HCT116 (cell line): ENCODE measurements around the gene CACNB2. TPM values are rescaled to one million over a fixed set of nuclear protein-coding genes. Genes with fewer than 3 reads are reported as not detected.

ENCODE experiments used
- ATAC-seq: fragments of 200-7000 bp; cut with Tn5 transposase; 2 replicates; pipeline ENCODE4 v1.9.1; 2020; ENCODE audit warnings: mild to moderate bottlenecking, moderate library complexity
- BruUV-seq: library from RNA; stranded (reverse); fragments of 400-500 nt; replicated peaks from 2 replicates; lab custom pipeline; 2021; lab: Mats Ljungman, UMichigan
- CTCF ChIA-PET: fragments of 300-600 bp; sonication (Branson Sonifier 250); formaldehyde crosslinking; loops from one replicate; lab custom pipeline; 2021; ENCODE audit warnings: antibody characterized with exemption; lab: Charles Lee
- POLR2A ChIA-PET: fragments of 300-600, 350-600 bp; sonication (Branson Sonifier 250); formaldehyde crosslinking; loops from one replicate; lab custom pipeline; 2021; ENCODE audit warnings: antibody characterized with exemption; lab: Charles Lee
- RAD21 ChIA-PET, 2 experiments: fragments of 300-600 bp; sonication (Branson Sonifier 250); formaldehyde crosslinking; loops; one replicate each; lab custom pipeline; 2023; ENCODE audit warnings: low total read pairs in 2 of 2; ENCODE audit not compliant: uncharacterized antibody in 2 of 2, unreplicated experiment in 2 of 2, low non-redundant PET in 1 of 2; lab: Charles Lee
- DNase-seq: peaks from one replicate; pipeline ENCODE4 v3.0.0-alpha.2; 2010; ENCODE audit warnings: low read depth, low spot score
- H2AFZ ChIP-seq: fragments of 200-600 bp; shearing (Covaris generic), sonication (generic); 2 replicates; pipeline ENCODE4 v1.6.1; 2017; ENCODE audit warnings: low read depth, mixed run types, mixed read lengths, antibody characterized with exemption, low read length; ENCODE audit not compliant: poor library complexity, severe bottlenecking
- H3K27ac ChIP-seq: 2 replicates; pipeline ENCODE4 v1.5.1; 2012; ENCODE audit warnings: low read depth, low read length
- H3K27me3 ChIP-seq: fragments of 200-600 bp; sonication (generic); 2 replicates; pipeline ENCODE4 v1.6.1; 2016; ENCODE audit warnings: mixed run types, low read length, mixed read lengths; ENCODE audit not compliant: insufficient read depth
- H3K36me3 ChIP-seq, 2 experiments: fragments of 200-500 bp in 1 of 2; fragments of 200-600 bp in 1 of 2; sonication (Bioruptor generic) in 1 of 2; sonication (generic) in 1 of 2; 2 replicates each; pipeline versions ENCODE4 v1.5.1 to v1.6.1; 2014 to 2016; ENCODE audit warnings: low read length in 2 of 2, inconsistent platforms in 1 of 2, mixed read lengths in 1 of 2, mixed run types in 1 of 2; ENCODE audit not compliant: insufficient read depth in 2 of 2, control insufficient read depth in 1 of 2
- H3K4me1 ChIP-seq, 2 experiments: fragments of 200-600 bp in 1 of 2; sonication (generic) in 1 of 2; 2 replicates each; pipeline versions ENCODE4 v1.5.1 to v1.6.1; 2012 to 2017; ENCODE audit warnings: low read length in 2 of 2, inconsistent platforms in 1 of 2, mild to moderate bottlenecking in 1 of 2, mixed read lengths in 1 of 2, mixed run types in 1 of 2, moderate library complexity in 1 of 2; ENCODE audit not compliant: insufficient read depth in 2 of 2, control insufficient read depth in 1 of 2
- H3K4me2 ChIP-seq: fragments of 200-600 bp; sonication (generic); 2 replicates; pipeline ENCODE4 v1.6.1; 2017; ENCODE audit warnings: mixed run types, low read length, mixed read lengths
- H3K4me3 ChIP-seq, 2 experiments: fragments of 200-600 bp in 1 of 2; sonication (generic) in 1 of 2; replicated peaks in 1 of 2; 2 replicates each; pipeline ENCODE4 v1.5.1; 2011 to 2016; ENCODE audit warnings: low read length in 2 of 2, control low read depth in 1 of 2, low read depth in 1 of 2, mild to moderate bottlenecking in 1 of 2, mixed read lengths in 1 of 2, mixed run types in 1 of 2
- H3K79me2 ChIP-seq: fragments of 200-600 bp; sonication (generic); 2 replicates; pipeline ENCODE4 v1.6.1; 2017; ENCODE audit warnings: mild to moderate bottlenecking, mixed run types, low read length, moderate library complexity, mixed read lengths; ENCODE audit not compliant: insufficient read depth
- H3K9ac ChIP-seq: fragments of 200-600 bp; sonication (generic); 2 replicates; pipeline ENCODE4 v1.6.1; 2016; ENCODE audit warnings: low read length, mixed read lengths
- H3K9me2 ChIP-seq: fragments of 200-600 bp; sonication (generic), shearing (Covaris generic); 2 replicates; pipeline ENCODE4 v1.6.1; 2017; ENCODE audit warnings: mixed run types, mild to moderate bottlenecking, moderate library complexity; ENCODE audit not compliant: insufficient read depth
- H3K9me3 ChIP-seq, 2 experiments: fragments of 200-500 bp in 1 of 2; fragments of 200-600 bp in 1 of 2; sonication (Bioruptor generic) in 1 of 2; sonication (generic) in 1 of 2; 2 replicates each; pipeline ENCODE4 v1.6.1; 2014 to 2017; ENCODE audit warnings: low read length in 2 of 2, mixed read lengths in 2 of 2, inconsistent platforms in 1 of 2, low read depth in 1 of 2, mild to moderate bottlenecking in 1 of 2, mixed run types in 1 of 2, moderate library complexity in 1 of 2; ENCODE audit not compliant: control insufficient read depth in 1 of 2, insufficient read depth in 1 of 2
- H4K20me1 ChIP-seq: fragments of 200-600 bp; sonication (generic), shearing (Covaris generic); 2 replicates; pipeline ENCODE4 v1.6.1; 2017; ENCODE audit warnings: mixed run types, mild to moderate bottlenecking, moderate library complexity; ENCODE audit not compliant: insufficient read depth
- CBX3 ChIP-seq: IDR thresholded peaks from 2 replicates; pipeline ENCODE4 v1.6.1; 2012; ENCODE audit warnings: low read depth
- CEBPB ChIP-seq: IDR thresholded peaks from 2 replicates; pipeline ENCODE4 v1.6.1; 2012; ENCODE audit warnings: low read depth
- EGR1 ChIP-seq: IDR thresholded peaks from 2 replicates; pipeline ENCODE4 v1.6.1; 2012; ENCODE audit warnings: low read depth
- ELF1 ChIP-seq: IDR thresholded peaks from 2 replicates; pipeline ENCODE4 v1.6.1; 2012; ENCODE audit warnings: low read depth, borderline replicate concordance
- EZH2 ChIP-seq: fragments of 200-600 bp; sonication (generic); IDR thresholded peaks from 2 replicates; pipeline ENCODE4 v1.6.1; 2017; ENCODE audit warnings: antibody characterized with exemption, mixed run types
- EZH2phosphoT487 ChIP-seq: fragments of 200-600 bp; IDR thresholded peaks from 2 replicates; pipeline ENCODE4 v1.6.1; 2018; ENCODE audit warnings: antibody characterized with exemption, borderline replicate concordance
- FOSL1 ChIP-seq: IDR thresholded peaks from 2 replicates; pipeline ENCODE4 v1.6.1; 2012; ENCODE audit warnings: low read depth
- JUND ChIP-seq: IDR thresholded peaks from 2 replicates; pipeline ENCODE4 v1.6.1; 2012
- MAX ChIP-seq: IDR thresholded peaks from 2 replicates; pipeline ENCODE4 v1.6.1; 2012
- POLR2A ChIP-seq: IDR thresholded peaks from 2 replicates; pipeline ENCODE4 v1.7.0; 2011; ENCODE audit warnings: borderline replicate concordance; ENCODE audit not compliant: insufficient read depth, insufficient read length; ENCODE audit errors: extremely low read depth
- POLR2AphosphoS5 ChIP-seq: IDR thresholded peaks from 2 replicates; pipeline ENCODE4 v1.6.1; 2011; ENCODE audit warnings: mild to moderate bottlenecking, low read depth, low read length, moderate library complexity
- RAD21 ChIP-seq: IDR thresholded peaks from 2 replicates; pipeline ENCODE4 v1.6.1; 2012; ENCODE audit warnings: low read depth, mild to moderate bottlenecking
- SIN3A ChIP-seq: IDR thresholded peaks from 2 replicates; pipeline ENCODE4 v1.6.1; 2012; ENCODE audit warnings: low read depth
- SP1 ChIP-seq: IDR thresholded peaks from 2 replicates; pipeline ENCODE4 v1.6.1; 2012; ENCODE audit warnings: low read depth
- SRF ChIP-seq: IDR thresholded peaks from 2 replicates; pipeline ENCODE4 v1.6.1; 2012; ENCODE audit warnings: low read depth
- TCF7L2 ChIP-seq: IDR thresholded peaks from 2 replicates; pipeline ENCODE4 v1.7.0; 2011; ENCODE audit warnings: borderline replicate concordance, inconsistent platforms; ENCODE audit not compliant: insufficient read depth, insufficient read length; ENCODE audit errors: extremely low read depth
- YY1 ChIP-seq: IDR thresholded peaks from 2 replicates; pipeline ENCODE4 v1.6.1; 2011; ENCODE audit warnings: low read length, low read depth, moderate library complexity, mild to moderate bottlenecking; ENCODE audit not compliant: insufficient replicate concordance; ENCODE audit errors: extremely low read depth
- ZBTB33 ChIP-seq: IDR thresholded peaks from 2 replicates; pipeline ENCODE4 v1.6.1; 2011; ENCODE audit warnings: mild to moderate bottlenecking, low read length, moderate library complexity; ENCODE audit not compliant: insufficient replicate concordance; ENCODE audit errors: extremely low read depth
- ZFX ChIP-seq: fragments of 450-650 bp; IDR thresholded peaks from 2 replicates; pipeline ENCODE4 v1.6.1; 2017
- ZNF274 ChIP-seq: fragments of 200-500 bp; sonication (Bioruptor generic); IDR thresholded peaks from 2 replicates; pipeline ENCODE4 v1.6.1; 2014; ENCODE audit warnings: mild to moderate bottlenecking, low read depth, low read length, inconsistent platforms
- intact Hi-C: fragments of 100-400 bp; cut with micrococcal nuclease; formaldehyde crosslinking; loops from 2 replicates; pipeline ENCODE4 v1.10.0; 2022
- total RNA-seq: library from RNA; stranded (reverse); gene quantifications from one replicate; pipeline ENCODE4 v1.2.1, GENCODE V29; 2021; ENCODE audit not compliant: unreplicated experiment

Gene CACNB2
- total RNA-seq, 1 experiment from 2014 or later: 0.71 TPM

DNA sequence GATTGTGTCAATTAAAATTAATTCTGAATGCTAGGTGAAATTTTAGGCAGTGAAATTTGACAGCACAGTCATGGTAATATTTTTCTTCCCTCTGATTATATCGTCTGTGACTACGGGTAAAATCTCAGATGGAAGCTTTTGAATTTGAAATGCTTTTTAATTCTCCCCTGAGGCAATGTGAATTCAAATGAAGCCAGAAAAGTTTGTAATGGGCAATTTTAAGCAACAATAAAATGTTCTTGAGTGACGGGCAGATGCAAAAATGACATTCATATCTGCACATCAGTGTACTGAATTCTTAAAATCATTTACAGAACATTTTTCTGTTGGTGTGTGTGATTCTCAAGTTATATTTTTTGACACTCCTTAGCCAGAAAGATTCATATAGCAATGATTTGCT lies 376.6 kb downstream of the CACNB2 start:
- RAD21 ChIA-PET: no interaction called here
- TF ChIP-seq RAD21 (no peak), TCF7L2 (no peak), POLR2AphosphoS5 (no peak), CBX3 (no peak), YY1 (no peak), FOSL1 (no peak), POLR2A (no peak), JUND (no peak), EGR1 (no peak), SP1 (no peak), MAX (no peak), EZH2 (no peak), EZH2phosphoT487 (no peak)
- no peak overlapping the region for H3K27ac ChIP-seq
- no peaks in the 10 kb centered on the region for H3K79me2 ChIP-seq
- DNase-seq (no peak), ATAC-seq (no peak)
- H3K4me2 ChIP-seq: no peak overlapping the region
- H3K9me3 ChIP-seq: no peaks in the 10 kb centered on the region
- no peaks in the 10 kb centered on the region for H3K4me1 ChIP-seq
- no peaks in the 10 kb centered on the region for H4K20me1 ChIP-seq
- no peak overlapping the region for H3K9ac ChIP-seq
- no peaks in the 10 kb centered on the region for H3K36me3 ChIP-seq
- intact Hi-C loops: no loop called here
- POLR2A ChIA-PET: no interaction called here
- CTCF ChIA-PET: no interaction called here
- H3K4me3 ChIP-seq: no peak overlapping the region
- no peaks in the 10 kb centered on the region for H3K27me3 ChIP-seq
- no TSS peak for BruUV-seq
- H3K9me2 ChIP-seq: no peaks in the 10 kb centered on the region
- H2AFZ ChIP-seq: no peak overlapping the region

DNA sequence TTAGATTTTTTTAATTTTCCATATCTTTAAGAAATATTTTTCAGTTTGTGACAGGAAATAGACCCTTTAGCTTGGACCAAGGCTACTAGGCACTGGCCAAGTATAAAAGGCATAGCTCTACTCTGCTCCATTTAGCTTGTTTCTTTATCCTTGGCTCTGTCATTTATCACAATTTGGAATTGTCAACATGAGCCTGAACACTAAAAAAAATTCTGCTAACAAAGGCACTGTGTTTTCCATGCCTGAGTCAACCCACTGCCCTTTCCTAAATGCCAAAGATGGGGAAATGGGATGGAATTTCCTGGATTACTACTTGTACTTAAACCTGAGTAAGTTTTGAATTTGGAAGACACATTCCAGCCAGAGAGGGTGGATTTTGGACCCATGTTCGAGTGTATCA lies 382.8 kb downstream of the CACNB2 start:
- BruUV-seq: no TSS peak
- Histone ChIP-seq H2AFZ (no peak overlapping the region), H3K27me3 (no peaks in the 10 kb centered on the region), H3K9ac (no peak overlapping the region), H4K20me1 (no peaks in the 10 kb centered on the region), H3K9me2 (no peaks in the 10 kb centered on the region), H3K4me2 (no peak overlapping the region), H3K36me3 (no peaks in the 10 kb centered on the region), H3K79me2 (no peaks in the 10 kb centered on the region), H3K4me1 (no peaks in the 10 kb centered on the region), H3K4me3 (no peak overlapping the region), H3K9me3 (no peaks in the 10 kb centered on the region), H3K27ac (no peak overlapping the region)
- TF ChIP-seq POLR2A (no peak), SRF (no peak), EGR1 (no peak), EZH2 (no peak), CEBPB (no peak), ELF1 (no peak), ZBTB33 (no peak), SIN3A (no peak), JUND (no peak), ZNF274 (no peak), POLR2AphosphoS5 (no peak), ZFX (no peak), CBX3 (no peak), EZH2phosphoT487 (no peak)
- CTCF ChIA-PET: no interaction called here
- POLR2A ChIA-PET: no interaction called here
- no peak for DNase-seq
- RAD21 ChIA-PET: no interaction called here
- intact Hi-C loops: no loop called here
- no peak for ATAC-seq
